SU-DHL-6 (cell line): ENCODE data around the gene RPP25L.

ENCODE experiments used
- H2AFZ ChIP-seq: fragments of 200-600 bp; sonication (generic); 2 replicates; pipeline ENCODE4 v1.6.1; 2014; ENCODE audit warnings: low read depth, mild to moderate bottlenecking, moderate library complexity, mixed read lengths, antibody characterized with exemption, low read length; ENCODE audit not compliant: severe bottlenecking
- H3F3A ChIP-seq: fragments of 200-600 bp; shearing (Covaris generic); 2 replicates; pipeline ENCODE4 v1.6.0; 2016; ENCODE audit warnings: antibody characterized with exemption, mild to moderate bottlenecking; ENCODE audit not compliant: insufficient read depth
- H3K27ac ChIP-seq: fragments of 200-600 bp; sonication (generic); 2 replicates; pipeline ENCODE4 v1.5.1; 2016; ENCODE audit warnings: low read depth, mild to moderate bottlenecking, low read length, moderate library complexity, mixed read lengths
- H3K27me3 ChIP-seq: fragments of 200-600 bp; sonication (generic), shearing (Covaris generic); 2 replicates; pipeline ENCODE4 v1.6.0; 2014; ENCODE audit warnings: mild to moderate bottlenecking, low read length
- H3K36me3 ChIP-seq: fragments of 200-600 bp; sonication (generic); 2 replicates; pipeline ENCODE4 v1.6.1; 2014; ENCODE audit warnings: mild to moderate bottlenecking, low read length, mixed read lengths
- H3K4me2 ChIP-seq: fragments of 300-600, 200-600 bp; shearing (Covaris generic), sonication (generic); 2 replicates; pipeline ENCODE4 v1.6.0; 2014; ENCODE audit warnings: low read length, low read depth, mild to moderate bottlenecking; ENCODE audit not compliant: poor library complexity, severe bottlenecking
- H3K4me3 ChIP-seq: fragments of 200-600 bp; sonication (generic); 2 replicates; pipeline ENCODE4 v1.5.1; 2014; ENCODE audit warnings: antibody characterized with exemption, low read length, mild to moderate bottlenecking, mixed read lengths; ENCODE audit not compliant: insufficient read depth, poor library complexity, severe bottlenecking
- H3K79me2 ChIP-seq: fragments of 200-600 bp; sonication (generic); 2 replicates; pipeline ENCODE4 v1.6.1; 2014; ENCODE audit warnings: mild to moderate bottlenecking, low read length, moderate library complexity; ENCODE audit not compliant: insufficient read depth
- H3K9ac ChIP-seq: fragments of 200-600 bp; sonication (generic); 2 replicates; pipeline ENCODE4 v1.7.0; 2014; ENCODE audit warnings: mild to moderate bottlenecking, low read length
- H3K9me2 ChIP-seq: fragments of 200-600 bp; sonication (generic); replicated peaks from 2 replicates; pipeline ENCODE4 v1.6.1; 2014; ENCODE audit warnings: low read length; ENCODE audit not compliant: insufficient read depth
- H3K9me3 ChIP-seq: fragments of 200-600 bp; sonication (generic); 2 replicates; pipeline ENCODE4 v1.6.1; 2014; ENCODE audit warnings: low read length, mixed read lengths; ENCODE audit not compliant: insufficient read depth
- H4K20me1 ChIP-seq: fragments of 200-600 bp; sonication (generic); 2 replicates; pipeline ENCODE4 v1.6.1; 2014; ENCODE audit warnings: low read depth, mild to moderate bottlenecking, antibody characterized with exemption, low read length, moderate library complexity, mixed read lengths
- CTCF ChIP-seq: fragments of 200-600 bp; sonication (generic); IDR thresholded peaks from one replicate; pipeline ENCODE4 v1.5.1; 2017; ENCODE audit warnings: antibody characterized with exemption, mild to moderate bottlenecking, low read length, moderate library complexity; ENCODE audit not compliant: insufficient read depth, poor library complexity, severe bottlenecking
- EZH2phosphoT487 ChIP-seq: fragments of 200-600 bp; sonication (generic), shearing (Covaris generic); conservative IDR thresholded peaks from 2 replicates; pipeline ENCODE4 v1.6.1; 2018; ENCODE audit warnings: mild to moderate bottlenecking, antibody characterized with exemption, low read length, moderate library complexity, mixed read lengths

RPP25L gene

GRCh38 chr9:34574571-34574970 lies 37.3 kb downstream of the RPP25L start:
- Histone ChIP-seq H4K20me1 (no peaks in the 10 kb centered on the region), H3K9me3 (no peaks in the 10 kb centered on the region), H3K27ac (no peak overlapping the region), H3K79me2 (no peaks in the 10 kb centered on the region), H2AFZ (no peak overlapping the region), H3K4me3 (no peak overlapping the region), H3K27me3 (no peaks in the 10 kb centered on the region), H3K9ac (no peak overlapping the region), H3K4me2 (no peak overlapping the region), H3K36me3 (no peaks in the 10 kb centered on the region), H3F3A (no peaks in the 10 kb centered on the region), H3K9me2 (no peaks in the 10 kb centered on the region)
- TF ChIP-seq EZH2phosphoT487 (no peak), CTCF (no peak)

GRCh38 chr9:34573599-34574325 lies 38.1 kb downstream of the RPP25L start:
- Histone ChIP-seq H3K79me2 (no peaks in the 10 kb centered on the region), H3K9ac (no peak overlapping the region), H4K20me1 (no peaks in the 10 kb centered on the region), H3K27ac (no peak overlapping the region), H3K36me3 (no peaks in the 10 kb centered on the region), H3K9me2 (no peaks in the 10 kb centered on the region), H3K4me2 (no peak overlapping the region), H2AFZ (no peak overlapping the region), H3K27me3 (no peaks in the 10 kb centered on the region), H3K9me3 (no peaks in the 10 kb centered on the region), H3K4me3 (no peak overlapping the region), H3F3A (no peaks in the 10 kb centered on the region)
- TF ChIP-seq EZH2phosphoT487 (no peak), CTCF (no peak)

- TF ChIP-seq CTCF (no peak), EZH2phosphoT487 (no peak)
Measured at GRCh38 chr9:34572628-34573027, 39.3 kb downstream of the RPP25L start.

More at GRCh38 chr9:34572628-34573027, 39.3 kb downstream of the RPP25L start:
- no peaks in the 10 kb centered on the region for H3K36me3 ChIP-seq
- no peaks in the 10 kb centered on the region for H3K9me2 ChIP-seq
- no peak overlapping the region for H3K27ac ChIP-seq
- H3K9me3 ChIP-seq: no peaks in the 10 kb centered on the region
- H3K79me2 ChIP-seq: no peaks in the 10 kb centered on the region
- H2AFZ ChIP-seq: no peak overlapping the region
- H3K4me3 ChIP-seq: no peak overlapping the region
- H3F3A ChIP-seq: no peaks in the 10 kb centered on the region
- no peaks in the 10 kb centered on the region for H4K20me1 ChIP-seq
- no peak overlapping the region for H3K4me2 ChIP-seq
- no peaks in the 10 kb centered on the region for H3K27me3 ChIP-seq
- H3K9ac ChIP-seq: no peak overlapping the region
